GM18502 (cell line): ENCODE measurements around the gene CCRL2.
"Not testable (repeated sequence)": the region's sequence is repeated elsewhere in the genome, so short reads cannot be mapped to it uniquely, and the experiment has no call there.

Experiments used
- ATAC-seq: cut with Tn5 transposase; IDR thresholded peaks from one replicate; pipeline ENCODE4 v1.9.1; 2021; ENCODE audit warnings: mild to moderate bottlenecking; ENCODE audit not compliant: unreplicated experiment, poor library complexity

The CCRL2 gene

GRCh38 chr3:46401579-46401978, 5.5 kb upstream of the CCRL2 start:
- ATAC-seq: no peak

DNA sequence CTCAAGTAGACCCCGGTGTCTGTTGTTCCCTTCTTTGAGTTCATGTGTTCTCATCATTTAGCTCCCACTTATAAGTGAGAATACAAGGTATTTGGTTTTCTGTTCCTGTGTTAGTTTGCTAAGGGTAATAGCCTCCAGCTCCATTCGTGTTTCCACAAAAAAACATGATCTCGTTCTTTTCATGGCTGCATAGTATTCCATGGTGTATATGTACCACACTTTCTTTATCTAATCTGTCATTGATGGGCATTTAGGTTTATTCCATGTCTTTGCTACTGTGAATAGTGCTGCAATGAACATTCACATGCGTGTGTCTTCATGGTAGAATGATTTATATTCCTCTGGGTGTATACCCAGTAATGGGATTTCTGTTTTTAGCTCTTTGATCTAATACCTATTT, 4.2 kb upstream of the CCRL2 start:
- ATAC-seq: not testable (repeated sequence)

- ATAC-seq: no peak
Measured at GRCh38 chr3:46405301-46406019, 1.6 kb upstream of the CCRL2 start.

DNA sequence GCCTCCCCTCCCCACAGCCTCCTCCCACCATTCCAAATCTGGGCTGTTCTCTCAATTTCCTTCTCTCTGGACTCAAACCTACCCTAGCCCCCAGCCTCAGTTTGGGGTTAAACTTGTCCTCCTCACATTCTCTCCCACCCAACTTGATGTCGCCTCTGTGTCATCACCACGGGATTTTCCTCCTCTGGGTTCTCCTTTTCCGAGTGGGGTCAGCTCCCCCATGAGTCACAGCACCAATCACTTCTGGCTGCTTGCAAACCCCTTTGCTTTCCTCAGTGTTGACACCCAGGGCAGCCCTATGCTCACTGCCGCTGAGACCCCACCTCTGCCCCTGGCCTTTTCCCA, 644 bp upstream of the CCRL2 start:
- no peak for ATAC-seq

DNA sequence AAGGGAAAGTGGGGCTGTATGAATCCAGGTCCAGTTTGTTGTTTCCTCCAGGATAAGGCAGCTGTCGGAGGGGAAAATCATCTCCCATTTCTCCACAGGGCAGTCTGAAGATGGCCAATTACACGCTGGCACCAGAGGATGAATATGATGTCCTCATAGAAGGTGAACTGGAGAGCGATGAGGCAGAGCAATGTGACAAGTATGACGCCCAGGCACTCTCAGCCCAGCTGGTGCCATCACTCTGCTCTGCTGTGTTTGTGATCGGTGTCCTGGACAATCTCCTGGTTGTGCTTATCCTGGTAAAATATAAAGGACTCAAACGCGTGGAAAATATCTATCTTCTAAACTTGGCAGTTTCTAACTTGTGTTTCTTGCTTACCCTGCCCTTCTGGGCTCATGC, 911 bp downstream of the CCRL2 start:
- ATAC-seq: no peak

GRCh38 chr3:46408853-46409252, 1.8 kb downstream of the CCRL2 start:
- no peak for ATAC-seq

GRCh38 chr3:46409739-46410489, 2.9 kb downstream of the CCRL2 start:
- ATAC-seq: no peak

GRCh38 chr3:46410669-46411068, 3.6 kb downstream of the CCRL2 start:
- ATAC-seq: no peak

GRCh38 chr3:46411271-46411670, 4.2 kb downstream of the CCRL2 start:
- no peak for ATAC-seq

DNA sequence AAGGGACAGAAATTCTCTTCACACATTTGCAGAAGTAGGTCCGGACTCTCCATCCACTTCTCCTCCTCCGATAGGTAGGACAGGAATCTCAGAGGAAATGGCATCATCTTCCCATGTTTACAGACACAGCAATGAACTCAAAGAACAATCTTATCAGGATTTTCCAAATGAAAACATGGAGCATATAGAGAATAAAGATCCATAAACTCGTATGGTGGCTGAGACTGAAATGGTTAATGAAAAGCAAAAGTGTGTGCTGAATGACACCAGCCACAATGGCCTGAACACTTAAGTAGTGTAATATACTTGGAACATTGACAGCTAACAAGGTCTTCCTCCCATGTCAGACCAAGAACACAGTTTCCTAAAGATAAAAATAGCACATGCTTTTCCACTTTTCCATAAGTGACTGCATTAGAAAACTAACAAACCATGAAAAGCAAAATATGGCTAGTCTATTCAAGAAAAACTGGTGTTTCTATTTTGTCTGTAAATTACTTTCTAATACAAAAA, 5.8 kb downstream of the CCRL2 start:
- ATAC-seq: no peak

GRCh38 chr3:46413951-46414350, 6.9 kb downstream of the CCRL2 start:
- ATAC-seq: no peak

DNA sequence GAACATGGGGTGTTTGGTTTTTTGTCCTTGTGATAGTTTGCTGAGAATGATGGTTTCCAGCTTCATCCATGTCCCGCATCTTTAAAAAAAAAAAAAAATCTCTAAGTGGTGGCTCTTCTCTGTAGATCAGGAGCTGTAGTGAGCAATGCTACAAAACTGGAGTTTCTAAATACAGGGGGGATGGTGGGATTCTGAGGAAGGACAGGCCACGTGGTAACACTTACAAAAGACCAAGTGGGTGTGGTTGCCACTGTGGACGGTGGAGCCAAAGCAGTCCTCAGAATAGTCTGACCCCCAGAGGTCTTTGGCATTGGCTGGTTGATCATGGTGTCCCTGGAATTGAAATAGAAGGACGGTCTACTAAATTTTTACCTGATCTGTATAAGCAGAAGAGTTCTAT, 7.7 kb downstream of the CCRL2 start:
- ATAC-seq: no peak

- ATAC-seq: no peak
Measured at GRCh38 chr3:46416125-46416810, 9.2 kb downstream of the CCRL2 start.

GRCh38 chr3:46416811-46417510, 9.9 kb downstream of the CCRL2 start:
- ATAC-seq: no peak

GRCh38 chr3:46417841-46418611, 11.0 kb downstream of the CCRL2 start:
- ATAC-seq: no peak

DNA sequence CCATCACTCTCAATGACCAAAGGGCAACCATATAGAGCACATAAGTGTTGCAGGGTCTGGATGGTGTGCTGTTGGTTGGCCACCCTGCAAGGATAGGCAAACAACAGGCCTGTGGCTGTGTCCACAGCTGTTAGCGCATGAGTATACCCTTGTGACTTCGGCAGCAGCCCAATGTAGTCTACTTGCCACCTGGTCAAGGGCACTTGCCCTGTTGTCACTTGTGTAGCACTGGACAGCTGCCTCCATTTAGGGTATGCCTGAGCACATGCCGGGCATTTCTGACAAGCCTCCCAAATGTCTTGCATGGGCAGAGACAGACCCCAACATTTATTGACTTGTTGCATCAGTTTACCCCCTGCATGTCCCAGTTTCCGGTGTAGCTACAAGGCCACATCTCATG, 12.8 kb downstream of the CCRL2 start:
- no peak for ATAC-seq

GRCh38 chr3:46420931-46421330, 13.9 kb downstream of the CCRL2 start:
- no peak for ATAC-seq

DNA sequence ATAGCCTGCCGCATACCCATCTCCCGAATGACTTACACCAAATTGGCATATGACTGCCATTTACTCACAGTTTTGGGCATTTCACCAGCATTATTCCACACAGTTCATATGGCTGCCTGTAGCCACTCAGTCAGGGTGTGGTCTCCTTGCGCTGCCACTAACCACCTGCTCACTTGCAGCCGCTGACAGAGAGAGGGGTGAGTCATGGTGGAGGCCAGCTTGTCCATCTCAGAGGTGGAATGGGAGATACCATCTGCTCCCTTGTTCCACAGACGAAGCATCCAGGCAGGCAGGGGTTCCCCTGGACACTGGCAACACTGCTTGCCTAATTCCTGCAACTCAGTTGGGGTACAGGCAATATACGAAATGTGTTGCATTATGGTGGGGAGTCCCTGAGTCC, 15.6 kb downstream of the CCRL2 start:
- ATAC-seq: no peak

DNA sequence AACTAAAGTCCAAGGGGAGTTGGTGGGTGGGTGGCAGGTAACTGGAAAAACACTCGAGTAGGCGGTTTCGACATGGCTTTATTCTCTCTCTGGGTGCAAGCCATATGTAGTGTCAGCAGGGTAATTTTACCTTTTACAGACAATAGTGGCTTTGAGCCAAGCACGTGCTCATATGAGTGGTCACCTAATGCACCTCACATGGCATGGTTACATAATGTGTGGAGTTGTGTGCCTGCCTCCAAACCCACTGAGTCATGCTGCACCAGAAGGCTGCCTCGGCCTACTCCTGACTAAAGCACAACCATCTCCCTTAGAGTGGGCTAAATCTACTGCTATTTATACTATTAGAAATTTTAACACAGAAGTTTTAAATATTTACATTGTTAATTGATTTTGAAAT, 16.5 kb downstream of the CCRL2 start:
- ATAC-seq: no peak

GRCh38 chr3:46426476-46426875, 19.4 kb downstream of the CCRL2 start:
- not testable (repeated sequence) for ATAC-seq
